NCI-H2029 (cell line): ENCODE results near the gene ATP2B1.
"Not testable (repeated sequence)": the region's sequence is repeated elsewhere in the genome, so short reads cannot be mapped to it uniquely, and the experiment has no call there.

Source experiments
- DNase-seq: peaks from one replicate; lab custom pipeline; 2025; lab: John Stamatoyannopoulos, UW

The ATP2B1 gene

DNA sequence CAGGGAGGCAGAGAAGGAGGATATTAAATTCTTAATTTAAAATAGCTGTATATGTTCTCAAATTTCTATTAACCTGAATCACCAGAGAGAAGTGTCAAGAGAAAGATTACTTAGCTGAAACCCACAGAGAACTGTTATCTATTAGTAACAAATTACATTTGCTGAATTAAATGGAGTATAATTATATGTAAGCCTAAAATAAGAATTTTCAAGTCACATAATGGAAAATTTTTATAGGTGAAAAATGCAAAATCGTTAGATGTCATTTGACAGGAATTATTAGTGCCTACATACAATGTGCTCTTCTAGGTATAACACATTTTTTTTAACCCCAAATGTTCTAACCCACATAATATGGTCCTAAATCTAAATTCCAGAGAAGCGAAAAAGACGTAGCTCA lies 4.1 kb upstream of the ATP2B1 start:
- DNase-seq = no peak

DNA sequence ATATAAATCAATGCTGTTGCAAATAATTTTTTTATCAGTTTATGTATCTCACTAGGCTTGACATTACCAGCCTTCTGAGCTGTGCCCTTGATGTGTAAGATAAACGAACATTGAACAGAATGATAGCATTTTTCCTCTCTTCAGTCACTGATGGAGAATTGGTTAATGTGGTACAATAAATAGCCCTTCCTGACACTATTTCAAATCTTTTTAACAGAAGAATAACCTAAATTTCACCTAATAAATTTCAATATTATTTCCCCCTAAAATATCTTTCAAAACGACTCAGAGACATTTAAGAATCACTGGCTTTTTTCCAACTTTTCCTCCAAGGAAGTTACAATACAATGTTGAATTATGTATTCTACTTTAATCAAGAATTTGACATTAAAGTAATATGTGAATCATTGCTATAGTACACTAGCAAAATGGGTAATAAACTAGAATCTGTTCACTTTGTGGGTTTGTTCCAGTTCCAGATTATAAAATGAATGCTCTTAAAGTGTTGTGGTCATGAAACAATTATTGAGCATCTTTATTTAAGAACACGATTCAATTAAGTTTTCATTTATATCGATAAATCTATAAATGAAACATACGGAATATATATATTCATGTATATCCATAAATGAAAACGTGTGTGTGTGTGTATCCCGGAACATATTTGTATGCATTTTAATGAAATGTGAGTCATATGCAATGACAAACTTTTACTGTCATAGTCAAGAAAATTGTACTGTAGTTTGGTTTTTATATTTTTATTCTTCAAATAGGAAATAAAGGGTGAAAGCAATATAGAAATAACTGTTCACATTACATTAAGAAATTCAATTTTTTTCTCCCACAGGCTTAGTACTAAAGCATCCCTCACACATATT lies 2.5 kb upstream of the ATP2B1 start:
- no peak for DNase-seq

GRCh38 chr12:89709995-89710872 lies 1.6 kb upstream of the ATP2B1 start:
- DNase-seq = no peak

DNA sequence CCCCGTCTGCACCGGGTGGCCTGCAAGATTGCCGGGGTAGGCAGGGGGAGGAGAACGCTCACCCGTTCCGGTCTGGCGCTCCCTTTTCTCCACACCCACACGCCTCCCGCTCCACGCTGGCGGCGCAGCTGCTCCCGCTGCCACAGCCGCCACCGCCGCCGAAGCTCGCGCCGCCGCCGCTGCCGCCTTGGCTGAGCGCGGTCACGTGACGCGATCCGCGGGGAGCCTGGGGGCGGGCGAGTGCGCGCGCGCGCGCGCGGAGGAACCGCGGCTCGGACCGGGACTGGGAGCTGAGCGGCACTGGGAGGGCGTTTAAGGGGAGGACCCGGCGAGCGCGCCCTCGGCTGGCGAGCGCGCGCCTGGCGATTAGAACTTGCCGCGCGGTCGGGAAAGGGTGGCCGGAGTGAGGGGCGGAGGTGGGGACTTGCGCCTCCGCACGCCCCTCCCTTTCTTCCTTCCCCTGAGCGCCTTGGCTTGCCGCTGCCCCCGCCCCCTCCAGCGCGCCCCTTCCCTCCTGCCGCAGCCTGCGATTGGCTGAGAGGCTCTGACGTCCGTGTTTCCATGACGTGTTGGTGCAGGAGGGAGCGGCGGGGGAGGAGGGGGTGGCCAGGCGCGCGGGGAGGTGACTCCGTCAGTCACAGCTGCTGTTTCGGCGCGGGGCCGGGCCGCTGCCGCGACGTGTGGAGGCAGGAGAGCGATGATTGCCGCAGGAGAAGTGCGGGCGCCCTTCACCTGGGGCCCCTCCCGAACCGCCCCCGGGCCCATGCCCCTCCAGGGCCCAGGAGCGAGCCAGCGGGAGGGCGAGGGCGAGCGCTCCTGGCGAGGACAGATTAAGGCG lies 738 bp upstream of the ATP2B1 start:
- peak; percentile 100 for DNase-seq

- DNase-seq = peak; percentile 47
Measured at GRCh38 chr12:89707703-89708564, 704 bp downstream of the ATP2B1 start.

DNA sequence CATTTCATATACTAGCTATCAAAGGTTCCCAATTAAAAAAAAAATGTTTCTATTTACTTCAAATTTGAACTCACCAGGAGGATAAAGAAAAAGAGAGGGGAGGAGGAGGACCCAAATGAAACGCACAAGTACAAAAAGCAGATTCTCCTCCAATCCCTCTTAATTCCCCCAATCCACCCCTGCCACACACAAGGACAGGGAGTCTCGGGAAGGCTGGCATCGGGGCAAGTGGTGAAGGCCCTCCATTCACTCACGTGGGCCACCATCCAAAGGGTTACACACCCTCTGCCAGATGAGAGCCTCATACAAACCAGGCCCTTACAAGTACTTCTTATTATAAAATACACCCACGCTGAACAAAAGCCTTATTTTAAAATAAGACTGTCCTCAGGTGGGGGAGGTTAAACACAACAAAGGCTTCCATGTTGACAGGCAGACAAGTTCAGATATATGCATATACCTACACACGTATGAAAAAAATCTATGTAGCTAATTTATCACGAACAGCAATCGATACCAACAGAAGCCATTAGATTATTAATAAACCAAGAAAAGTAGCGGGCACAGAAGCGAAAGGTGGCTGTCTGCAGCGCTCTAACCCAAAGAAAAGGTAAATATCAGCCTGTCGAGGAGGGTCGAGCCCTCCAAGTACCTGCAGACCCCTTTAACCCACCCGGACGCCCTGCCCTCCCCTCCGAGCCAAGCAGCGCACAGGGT lies 1.5 kb downstream of the ATP2B1 start:
- DNase-seq = peak; percentile 49

DNA sequence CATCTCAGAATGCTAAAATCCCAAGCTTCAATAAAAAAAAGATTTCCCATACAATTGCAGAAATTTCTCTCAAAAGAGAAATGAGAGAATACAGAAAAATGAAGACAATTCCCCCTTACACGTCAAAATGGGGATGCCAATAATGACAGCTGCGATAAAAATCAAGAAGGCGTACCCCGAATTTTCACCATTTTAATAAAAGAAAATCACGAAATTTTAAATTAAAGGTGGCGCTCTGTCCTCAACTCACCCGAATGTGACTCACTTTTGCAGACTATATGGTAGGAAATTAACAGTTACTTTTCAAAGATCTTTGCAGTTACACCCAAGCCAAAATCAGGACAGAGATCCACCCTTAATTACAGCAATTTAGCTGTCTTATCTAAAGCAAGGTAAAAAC lies 2.1 kb downstream of the ATP2B1 start:
- DNase-seq = no peak

DNA sequence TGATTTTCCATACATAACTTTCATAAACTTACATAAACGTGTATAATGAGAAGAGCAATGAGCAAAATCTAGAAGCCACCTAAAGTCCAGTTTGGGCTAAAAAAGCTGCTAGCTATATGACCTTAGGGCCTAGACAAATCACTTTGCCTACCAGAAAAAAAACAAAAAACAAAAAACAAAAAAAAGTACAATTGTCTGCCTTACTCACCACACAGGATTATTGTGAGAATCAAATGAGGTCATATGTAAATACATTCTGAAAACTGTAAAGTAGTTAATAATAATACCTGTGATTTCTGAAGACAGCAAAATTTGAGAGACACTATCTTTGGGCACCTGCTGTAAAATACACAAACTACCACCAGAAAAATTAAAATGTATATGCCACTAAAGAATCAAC lies 4.2 kb downstream of the ATP2B1 start:
- no peak for DNase-seq

DNA sequence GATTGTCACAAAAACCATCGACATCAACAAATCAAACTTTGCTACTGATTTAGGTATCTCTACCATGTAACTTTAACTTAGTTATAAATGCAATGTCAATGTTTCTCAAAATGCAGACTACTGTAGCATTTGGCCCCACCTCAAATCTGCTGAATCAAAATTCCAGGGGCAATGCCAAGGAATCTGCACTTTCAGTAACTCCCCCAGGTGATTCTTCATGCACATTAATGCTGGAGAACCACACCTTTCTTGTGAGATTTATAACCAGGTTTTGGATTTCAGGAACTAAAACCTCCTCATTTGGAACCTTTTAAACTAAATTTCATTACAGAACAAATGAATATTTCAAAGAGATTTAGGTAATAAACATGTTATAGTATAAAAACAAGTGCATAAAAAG lies 4.9 kb downstream of the ATP2B1 start:
- DNase-seq = no peak

- peak; percentile 7 for DNase-seq
Measured at GRCh38 chr12:89702503-89702902, 6.1 kb downstream of the ATP2B1 start.

GRCh38 chr12:89701606-89702206 lies 6.9 kb downstream of the ATP2B1 start:
- DNase-seq = no peak

- DNase-seq = no peak
Measured at GRCh38 chr12:89700191-89700810, 8.3 kb downstream of the ATP2B1 start.

DNA sequence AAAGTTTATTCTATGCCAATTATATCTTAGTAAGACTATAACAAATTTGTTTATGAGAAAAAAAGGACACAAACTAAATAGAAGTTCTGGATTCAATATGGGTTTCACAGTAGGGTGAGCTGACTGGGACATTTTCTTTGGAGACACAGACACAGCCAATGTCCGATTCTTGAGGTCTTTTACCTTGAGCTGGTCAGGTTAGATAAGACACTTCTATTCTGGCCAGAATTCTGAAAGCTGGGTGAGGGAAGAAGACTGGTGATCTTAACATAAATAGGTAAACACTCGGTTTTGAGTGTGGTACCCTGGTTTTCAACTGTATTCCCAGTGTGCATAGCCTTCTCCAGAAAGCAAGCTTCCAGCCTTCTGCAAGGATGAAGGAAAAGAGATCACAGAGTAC lies 10.0 kb downstream of the ATP2B1 start:
- DNase-seq = no peak

DNA sequence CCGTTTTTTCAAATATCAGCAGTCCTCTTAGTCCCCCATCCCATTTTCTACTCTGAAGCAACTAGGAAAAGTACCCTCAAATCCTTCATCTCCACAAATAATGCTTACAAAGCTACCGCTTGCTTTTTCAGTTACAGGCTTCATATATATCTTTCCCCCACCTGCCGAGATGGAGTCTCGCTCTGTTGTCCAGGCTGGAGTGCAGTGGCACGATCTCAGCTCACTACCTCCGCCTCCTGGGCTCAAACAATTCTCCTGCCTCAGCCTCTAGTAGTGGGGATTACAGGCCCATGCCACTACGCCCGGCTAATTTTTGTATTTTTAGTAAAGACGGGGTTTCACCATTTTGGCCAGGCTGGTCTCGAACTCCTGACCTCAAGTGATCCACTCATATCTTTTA lies 10.9 kb downstream of the ATP2B1 start:
- DNase-seq = not testable (repeated sequence)

GRCh38 chr12:89697296-89697695 lies 11.3 kb downstream of the ATP2B1 start:
- DNase-seq = no peak

GRCh38 chr12:89695830-89696229 lies 12.8 kb downstream of the ATP2B1 start:
- no peak for DNase-seq

DNA sequence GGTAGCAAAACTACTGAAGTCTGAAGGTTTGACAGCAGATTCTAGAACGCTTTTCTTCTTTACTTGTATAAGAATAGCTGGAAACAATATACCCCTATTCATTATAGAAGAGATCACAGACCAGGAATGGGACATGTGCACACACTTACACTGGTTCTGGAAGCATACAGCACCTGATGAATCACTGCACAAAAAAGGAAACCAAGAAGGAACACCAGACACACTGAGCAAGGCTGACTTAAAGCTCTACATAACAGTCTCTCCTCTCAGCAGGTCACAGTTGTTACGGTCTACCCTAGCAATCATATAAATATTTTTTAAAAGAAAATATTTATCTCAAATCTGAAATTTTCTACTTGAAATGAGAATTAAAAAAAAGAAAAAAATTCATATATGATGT lies 13.5 kb downstream of the ATP2B1 start:
- no peak for DNase-seq

DNA sequence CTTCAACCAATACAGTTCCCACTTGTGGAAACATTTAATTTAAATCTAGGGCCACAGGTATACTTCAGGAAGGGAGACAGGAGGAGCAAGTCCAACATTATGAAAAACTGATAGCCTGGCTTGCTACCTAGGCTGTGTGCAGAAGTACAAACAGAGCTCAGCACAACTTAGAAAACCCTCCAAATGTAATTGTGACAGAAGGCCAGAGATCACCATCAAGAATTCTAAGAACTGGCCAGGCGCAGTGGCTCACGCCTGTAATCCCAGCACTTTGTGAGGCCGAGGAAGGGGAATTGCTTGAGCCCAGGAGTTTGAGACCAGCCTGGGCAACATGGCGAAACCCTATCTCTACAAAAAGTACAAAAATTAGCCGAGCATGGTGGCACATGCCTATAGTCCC lies 14.1 kb downstream of the ATP2B1 start:
- no peak for DNase-seq

DNA sequence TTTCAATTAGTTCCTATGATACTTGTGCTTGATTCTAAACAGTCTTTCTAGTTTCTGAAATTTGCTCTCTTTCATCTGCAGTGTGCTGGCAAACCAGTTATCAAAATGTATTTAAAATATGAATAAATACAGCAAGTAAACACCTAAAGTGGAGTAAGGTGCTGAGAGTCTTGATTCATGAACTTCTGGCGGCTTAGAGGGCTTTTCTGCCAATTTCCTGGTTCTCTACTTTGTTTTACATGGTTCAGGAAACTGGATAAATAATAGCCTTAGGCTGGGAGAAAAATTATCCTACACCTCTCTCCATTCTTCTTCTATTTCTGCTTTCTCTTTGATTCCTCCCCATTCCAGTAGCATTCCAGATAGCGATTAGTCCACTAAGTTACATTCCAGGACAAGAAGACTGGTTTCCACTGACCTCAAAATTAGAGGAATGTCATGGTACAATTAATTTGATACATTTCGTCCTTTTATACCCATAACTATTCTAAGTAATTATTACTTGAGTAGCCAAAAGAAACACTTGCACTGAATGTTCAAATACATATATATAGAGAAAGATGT lies 14.9 kb downstream of the ATP2B1 start:
- DNase-seq = no peak
